ENCODE data around the gene SULT1C4.
"Not testable (repeated sequence)": the region's sequence is repeated elsewhere in the genome, so short reads cannot be mapped to it uniquely, and the experiment has no call there.

The SULT1C4 gene

GRCh38 chr2:108412995-108413710 lies 35.4 kb downstream of the SULT1C4 start:
- H3K36me3 ChIP-seq (ENCODE audit: control insufficient read depth, insufficient read depth, low read length) = no peaks in the 10 kb centered on the region
- H3K9me3 ChIP-seq (ENCODE audit: control insufficient read depth, low read length) = no peaks in the 10 kb centered on the region
- peaks cover 8% of the 10 kb centered on the region for H3K4me1 ChIP-seq (ENCODE audit: control insufficient read depth, insufficient read depth, low read length, poor library complexity, severe bottlenecking)
- no peak overlapping the region for H3K27ac ChIP-seq (ENCODE audit: low read depth, low read length, severe bottlenecking)
- no peak overlapping the region for H3K4me3 ChIP-seq (ENCODE audit: extremely low read depth, insufficient read depth, low read length, poor library complexity, severe bottlenecking)
- WGBS, 2 experiments (ENCODE audit: insufficient coverage in 2 of 2) = no CpG with 5 or more reads among the region's 1 CpG

GRCh38 chr2:108413711-108414095 lies 35.9 kb downstream of the SULT1C4 start:
- no peak overlapping the region for H3K27ac ChIP-seq (ENCODE audit: low read depth, low read length, severe bottlenecking)
- H3K4me1 ChIP-seq (ENCODE audit: control insufficient read depth, insufficient read depth, low read length, poor library complexity, severe bottlenecking) = peaks cover 8% of the 10 kb centered on the region
- no peak overlapping the region for H3K4me3 ChIP-seq (ENCODE audit: extremely low read depth, insufficient read depth, low read length, poor library complexity, severe bottlenecking)
- H3K9me3 ChIP-seq (ENCODE audit: control insufficient read depth, low read length) = no peaks in the 10 kb centered on the region
- WGBS, 2 experiments (ENCODE audit: insufficient coverage in 2 of 2) = no CpG with 5 or more reads among the region's 1 CpG
- no peaks in the 10 kb centered on the region for H3K36me3 ChIP-seq (ENCODE audit: control insufficient read depth, insufficient read depth, low read length)

DNA sequence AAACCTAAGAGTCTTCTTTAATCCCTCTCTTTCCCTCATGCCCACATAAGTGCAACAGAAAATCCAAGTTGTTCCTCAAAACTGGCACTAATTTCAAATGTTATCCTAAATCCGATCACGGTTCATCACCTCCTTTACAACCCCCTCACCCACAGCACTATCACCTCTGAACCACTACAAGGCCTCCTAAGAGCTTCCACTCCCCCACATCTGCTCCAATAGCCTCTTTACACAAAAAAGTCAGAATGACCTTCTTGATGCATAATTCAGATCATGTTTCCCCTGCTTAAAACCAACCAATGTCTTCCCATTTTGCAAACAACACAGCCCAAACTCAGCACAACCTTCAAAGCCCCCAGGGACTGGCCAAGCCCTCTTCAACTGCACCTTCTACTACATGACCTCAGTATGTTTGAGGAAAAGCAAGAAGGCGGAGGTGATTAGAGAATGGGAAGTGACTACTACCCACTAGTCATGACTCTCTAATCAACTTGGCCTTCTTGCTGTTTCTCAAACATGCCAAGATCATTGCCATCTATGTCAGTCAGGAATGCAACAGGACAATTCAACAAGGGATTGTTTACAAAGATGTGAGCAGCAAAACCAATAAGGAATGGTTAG lies 36.6 kb downstream of the SULT1C4 start:
- H3K4me3 ChIP-seq (ENCODE audit: extremely low read depth, insufficient read depth, low read length, poor library complexity, severe bottlenecking) = no peak overlapping the region
- H3K27ac ChIP-seq (ENCODE audit: low read depth, low read length, severe bottlenecking) = no peak overlapping the region
- H3K9me3 ChIP-seq (ENCODE audit: control insufficient read depth, low read length) = no peaks in the 10 kb centered on the region
- no peaks in the 10 kb centered on the region for H3K36me3 ChIP-seq (ENCODE audit: control insufficient read depth, insufficient read depth, low read length)
- peaks cover 8% of the 10 kb centered on the region for H3K4me1 ChIP-seq (ENCODE audit: control insufficient read depth, insufficient read depth, low read length, poor library complexity, severe bottlenecking)
- 97 to 100% methylated on average over 2 to 3 of the region's 3 CpGs for WGBS, 2 experiments (ENCODE audit: insufficient coverage in 2 of 2)

- Histone ChIP-seq H3K27ac (ENCODE audit: low read depth, low read length, severe bottlenecking) (no peak overlapping the region), H3K4me1 (ENCODE audit: control insufficient read depth, insufficient read depth, low read length, poor library complexity, severe bottlenecking) (peaks cover 8% of the 10 kb centered on the region), H3K36me3 (ENCODE audit: control insufficient read depth, insufficient read depth, low read length) (no peaks in the 10 kb centered on the region), H3K4me3 (ENCODE audit: extremely low read depth, insufficient read depth, low read length, poor library complexity, severe bottlenecking) (no peak overlapping the region), H3K9me3 (ENCODE audit: control insufficient read depth, low read length) (no peaks in the 10 kb centered on the region)
- WGBS, 2 experiments (ENCODE audit: insufficient coverage in 2 of 2) = no CpG with 5 or more reads among the region's 2 CpGs
Measured at GRCh38 chr2:108414945-108415344, 37.2 kb downstream of the SULT1C4 start.

DNA sequence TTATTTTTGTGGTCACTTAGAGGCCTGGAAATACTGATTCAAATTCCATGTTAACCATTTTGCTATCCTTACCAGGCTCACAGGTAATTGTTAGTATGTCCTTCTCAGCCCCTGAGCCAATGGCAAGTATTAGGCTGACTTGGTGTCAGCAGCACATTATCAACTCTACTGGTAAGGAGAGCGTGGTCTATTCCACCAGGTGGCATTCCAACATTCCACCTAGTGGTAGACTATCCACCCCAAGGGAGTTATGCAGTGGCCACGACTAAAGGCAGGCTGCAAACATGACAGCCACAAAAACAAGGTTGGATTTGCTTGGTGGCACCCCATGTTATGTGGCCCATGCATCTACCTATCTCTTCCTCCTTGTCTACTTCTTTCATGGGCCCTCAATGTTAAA lies 39.5 kb downstream of the SULT1C4 start:
- 94 to 100% methylated on average over 1 to 2 of the region's 2 CpGs for WGBS, 2 experiments (ENCODE audit: insufficient coverage in 2 of 2)

GRCh38 chr2:108418416-108418815 lies 40.7 kb downstream of the SULT1C4 start:
- H3K36me3 ChIP-seq (ENCODE audit: control insufficient read depth, insufficient read depth, low read length) = no peaks in the 10 kb centered on the region
- no peak overlapping the region for H3K27ac ChIP-seq (ENCODE audit: low read depth, low read length, severe bottlenecking)
- H3K4me1 ChIP-seq (ENCODE audit: control insufficient read depth, insufficient read depth, low read length, poor library complexity, severe bottlenecking) = peaks cover 5% of the 10 kb centered on the region
- no peak overlapping the region for H3K4me3 ChIP-seq (ENCODE audit: extremely low read depth, insufficient read depth, low read length, poor library complexity, severe bottlenecking)
- WGBS, 2 experiments (ENCODE audit: insufficient coverage in 2 of 2) = 100% methylated on average over 2 of the region's 4 CpGs; no CpG with 5 or more reads in 1 of the 2 experiments
- no peaks in the 10 kb centered on the region for H3K9me3 ChIP-seq (ENCODE audit: control insufficient read depth, low read length)

More for the DNA sequence above, 39.5 kb downstream of the SULT1C4 start:
- H3K36me3 ChIP-seq (ENCODE audit: control insufficient read depth, insufficient read depth, low read length) = no peaks in the 10 kb centered on the region
- no peak overlapping the region for H3K27ac ChIP-seq (ENCODE audit: low read depth, low read length, severe bottlenecking)
- H3K9me3 ChIP-seq (ENCODE audit: control insufficient read depth, low read length) = no peaks in the 10 kb centered on the region
- peaks cover 8% of the 10 kb centered on the region for H3K4me1 ChIP-seq (ENCODE audit: control insufficient read depth, insufficient read depth, low read length, poor library complexity, severe bottlenecking)
- no peak overlapping the region for H3K4me3 ChIP-seq (ENCODE audit: extremely low read depth, insufficient read depth, low read length, poor library complexity, severe bottlenecking)

DNA sequence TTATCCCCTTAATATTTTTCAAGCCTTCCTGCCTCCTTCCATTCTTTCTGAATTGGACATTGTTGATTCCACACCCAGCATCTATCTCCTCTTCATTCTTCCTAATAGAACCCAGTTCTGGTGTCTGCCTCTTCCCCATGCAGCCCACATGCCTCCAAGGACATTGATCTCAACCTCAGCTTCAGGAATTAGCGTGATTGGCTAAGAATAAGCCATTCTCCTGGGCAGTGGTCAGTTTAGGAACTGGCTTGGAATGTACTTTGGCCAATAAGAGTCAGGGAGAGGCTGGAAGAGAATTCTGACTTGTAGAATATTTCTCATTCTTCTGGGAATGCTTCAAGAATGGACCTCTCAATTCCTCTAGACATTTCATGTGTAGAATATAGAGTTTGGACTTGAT lies 45.3 kb downstream of the SULT1C4 start:
- H3K4me3 ChIP-seq (ENCODE audit: extremely low read depth, insufficient read depth, low read length, poor library complexity, severe bottlenecking) = no peak overlapping the region
- no peak overlapping the region for H3K27ac ChIP-seq (ENCODE audit: low read depth, low read length, severe bottlenecking)
- H3K9me3 ChIP-seq (ENCODE audit: control insufficient read depth, low read length) = no peaks in the 10 kb centered on the region
- no peaks in the 10 kb centered on the region for H3K36me3 ChIP-seq (ENCODE audit: control insufficient read depth, insufficient read depth, low read length)
- 100% methylated on average over 1 of the region's 1 CpG; no CpG with 5 or more reads in 1 of the 2 experiments for WGBS, 2 experiments (ENCODE audit: insufficient coverage in 2 of 2)
- peaks cover 3% of the 10 kb centered on the region for H3K4me1 ChIP-seq (ENCODE audit: control insufficient read depth, insufficient read depth, low read length, poor library complexity, severe bottlenecking)

DNA sequence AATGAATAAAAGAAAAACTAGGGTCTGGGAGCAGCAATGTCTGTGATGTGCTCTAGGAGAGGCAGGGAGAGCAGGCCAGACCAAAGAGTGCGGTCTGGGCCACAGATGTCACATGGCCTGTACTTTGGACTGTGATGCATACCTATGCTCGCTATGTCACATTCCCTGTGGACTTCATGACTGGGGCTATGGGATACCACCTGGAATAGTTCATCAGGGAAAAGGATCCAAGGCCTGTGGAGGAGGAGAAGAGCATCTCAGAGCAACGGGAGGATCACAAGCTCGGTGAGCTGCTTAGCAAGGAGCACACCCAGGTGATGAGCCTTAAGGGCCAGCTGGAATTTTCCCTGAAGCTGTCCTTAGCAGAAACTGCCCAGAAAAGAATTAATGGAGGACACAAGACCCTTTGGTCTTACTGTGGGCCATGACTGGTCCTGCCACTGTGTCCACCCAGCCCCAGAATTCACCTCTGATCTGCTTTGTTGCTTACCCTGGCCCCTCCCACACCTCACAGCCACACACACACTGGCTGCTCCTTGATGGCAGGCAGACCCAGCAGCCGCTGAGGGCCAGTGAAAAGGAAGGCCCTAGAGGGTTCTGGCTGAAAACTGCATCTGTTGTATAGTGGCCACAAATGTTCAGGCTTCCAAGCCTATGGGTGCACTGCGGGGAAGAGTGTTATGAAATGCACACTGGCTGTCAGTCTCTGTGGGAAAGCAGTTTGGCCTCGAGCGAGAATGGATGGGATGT lies 45.9 kb downstream of the SULT1C4 start:
- Histone ChIP-seq H3K36me3 (ENCODE audit: control insufficient read depth, insufficient read depth, low read length) (no peaks in the 10 kb centered on the region), H3K9me3 (ENCODE audit: control insufficient read depth, low read length) (no peaks in the 10 kb centered on the region)
- WGBS, 2 experiments (ENCODE audit: insufficient coverage in 2 of 2) = 91 to 95% methylated on average over 7 to 8 of the region's 8 CpGs

DNA sequence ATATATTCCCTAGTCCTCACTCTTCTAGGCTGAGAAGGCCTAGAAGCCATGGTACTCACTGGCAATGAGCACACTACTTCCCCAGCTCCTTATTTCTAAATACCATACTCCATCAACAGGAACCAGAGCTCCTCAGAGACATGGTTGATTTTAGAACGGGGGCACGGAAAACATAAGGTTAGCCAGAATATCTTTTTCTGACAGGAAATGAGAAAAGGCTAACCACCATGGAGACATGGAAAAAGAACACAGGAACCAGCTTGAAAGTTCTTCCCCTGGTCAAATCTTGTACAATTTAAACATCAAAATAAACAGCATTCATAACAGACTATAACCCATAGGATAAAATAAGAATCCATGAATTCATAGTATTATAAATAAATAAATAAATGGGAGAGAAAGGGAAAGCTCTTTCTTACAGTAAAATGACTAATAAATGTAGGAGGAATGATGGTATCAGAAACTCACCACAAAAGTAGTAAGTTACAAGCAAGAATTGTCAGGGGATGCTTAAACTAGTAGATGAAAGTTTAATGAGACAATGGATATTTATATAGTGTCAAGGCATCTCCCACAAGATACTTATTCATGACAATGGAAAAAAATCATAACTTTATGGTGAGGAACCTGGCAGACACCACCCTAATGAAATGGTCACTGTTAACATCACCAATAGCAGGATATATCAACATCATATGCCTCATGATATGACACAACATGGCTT lies 50.7 kb downstream of the SULT1C4 start:
- Histone ChIP-seq H3K4me3 (ENCODE audit: extremely low read depth, insufficient read depth, low read length, poor library complexity, severe bottlenecking) (no peak overlapping the region), H3K27ac (ENCODE audit: low read depth, low read length, severe bottlenecking) (no peak overlapping the region), H3K36me3 (ENCODE audit: control insufficient read depth, insufficient read depth, low read length) (no peaks in the 10 kb centered on the region), H3K9me3 (ENCODE audit: control insufficient read depth, low read length) (no peaks in the 10 kb centered on the region), H3K4me1 (ENCODE audit: control insufficient read depth, insufficient read depth, low read length, poor library complexity, severe bottlenecking) (peaks cover 2% of the 10 kb centered on the region)
- WGBS, 2 experiments (ENCODE audit: insufficient coverage in 2 of 2) = 80% methylated on average over 1 of the region's 2 CpGs; no CpG with 5 or more reads in 1 of the 2 experiments

More for the DNA sequence above, 45.9 kb downstream of the SULT1C4 start:
- Histone ChIP-seq H3K4me1 (ENCODE audit: control insufficient read depth, insufficient read depth, low read length, poor library complexity, severe bottlenecking) (peaks cover 3% of the 10 kb centered on the region), H3K27ac (ENCODE audit: low read depth, low read length, severe bottlenecking) (no peak overlapping the region), H3K4me3 (ENCODE audit: extremely low read depth, insufficient read depth, low read length, poor library complexity, severe bottlenecking) (no peak overlapping the region)

- H3K4me1 ChIP-seq (ENCODE audit: control insufficient read depth, insufficient read depth, low read length, poor library complexity, severe bottlenecking); H3K9me3 ChIP-seq (ENCODE audit: control insufficient read depth, low read length); H3K36me3 ChIP-seq (ENCODE audit: control insufficient read depth, insufficient read depth, low read length); H3K27ac ChIP-seq (ENCODE audit: low read depth, low read length, severe bottlenecking); H3K4me3 ChIP-seq (ENCODE audit: extremely low read depth, insufficient read depth, low read length, poor library complexity, severe bottlenecking): not testable (repeated sequence)
- no CpG with 5 or more reads among the region's 1 CpG for WGBS, 2 experiments (ENCODE audit: insufficient coverage in 2 of 2)
Measured at GRCh38 chr2:108435578-108435977, 57.8 kb downstream of the SULT1C4 start.

Data from mesodermal cell (in vitro differentiated cells).